HepG2 (cell line): ENCODE results near the gene MAPK7.

Experiments used
- EZH2 ChIP-seq: conservative IDR thresholded peaks from 2 replicates; pipeline ENCODE4 v1.6.1; 2012; ENCODE audit warnings: mild to moderate bottlenecking, low read depth, low read length, moderate library complexity
- JARID2 ChIP-seq: sonication (generic); formaldehyde crosslinking; IDR thresholded peaks from 2 replicates; pipeline ENCODE4 v1.8.1; 2023; ENCODE audit warnings: missing genetic modification reagents, inconsistent platforms; ENCODE audit not compliant: insufficient replicate concordance
- POLR2A ChIP-seq, 2 experiments: IDR thresholded peaks; 2 replicates each; pipeline ENCODE4 v1.6.1; 2011; ENCODE audit warnings: low read depth in 2 of 2, low read length in 2 of 2, mild to moderate bottlenecking in 1 of 2, moderate library complexity in 1 of 2; ENCODE audit not compliant: insufficient read depth in 1 of 2
- RCOR2 ChIP-seq: IDR thresholded peaks from 2 replicates; pipeline ENCODE4 v1.6.1; 2016; ENCODE audit warnings: missing biosample characterization, missing genetic modification reagents
- ZKSCAN1 ChIP-seq: fragments of 150-350 bp; IDR thresholded peaks from 2 replicates; pipeline ENCODE4 v1.6.1; 2014; ENCODE audit warnings: low read length
- ZSCAN29 ChIP-seq: sonication (generic); formaldehyde crosslinking; conservative IDR thresholded peaks from 2 replicates; pipeline ENCODE4 v1.4.0; 2020; ENCODE audit warnings: mild to moderate bottlenecking, missing genetic modification reagents
- TF ChIP-seq, protein P1 (sequence below): sonication (generic); formaldehyde crosslinking; IDR thresholded peaks from 2 replicates; pipeline ENCODE4 v1.5.0; 2020; ENCODE audit warnings: mild to moderate bottlenecking, missing genetic modification reagents, moderate library complexity
- TF ChIP-seq, protein P2 (sequence below): IDR thresholded peaks from 2 replicates; pipeline ENCODE4 v1.6.1; 2016; ENCODE audit warnings: missing compliant biosample characterization, missing genetic modification reagents, borderline replicate concordance
- TF ChIP-seq, protein P3 (sequence below): sonication (generic); formaldehyde crosslinking; IDR thresholded peaks from 2 replicates; pipeline ENCODE4 v1.4.0; 2020; ENCODE audit warnings: low read depth, mild to moderate bottlenecking, missing genetic modification reagents
- TF ChIP-seq, protein P4 (sequence below), 2 experiments: fragments of 450-650 bp in 1 of 2; sonication (generic) in 1 of 2; formaldehyde crosslinking in 1 of 2; IDR thresholded peaks; 2 replicates each; pipeline versions ENCODE4 v1.6.1 to v1.8.0; 2016 to 2022; ENCODE audit warnings: antibody characterized with exemption in 1 of 2, mild to moderate bottlenecking in 1 of 2, missing genetic modification reagents in 1 of 2

DNA sequence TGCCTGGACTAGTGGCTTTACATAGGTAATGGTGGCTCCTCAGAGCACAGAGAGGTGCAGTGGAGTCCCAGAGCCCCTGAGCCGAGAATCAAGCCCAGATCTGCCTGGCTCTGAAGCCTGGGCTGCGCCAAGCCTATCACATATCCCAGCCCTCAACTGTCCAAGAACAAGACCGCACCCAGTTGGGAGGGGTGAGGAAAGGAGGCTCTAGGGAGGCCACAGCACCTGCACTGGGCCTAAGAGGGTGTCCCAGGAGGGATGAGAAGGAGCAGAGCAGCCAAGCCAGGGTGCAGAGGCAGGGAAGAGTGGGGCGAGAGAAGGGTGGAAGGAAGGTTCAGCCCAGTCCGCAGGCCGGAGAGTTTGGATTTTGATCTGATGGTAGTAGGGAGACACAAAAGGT, 31.8 kb downstream of the MAPK7 start:
- no peak for TF ChIP-seq JARID2 (CRISPR knock-in tag)
- TF ChIP-seq, protein P1, sequence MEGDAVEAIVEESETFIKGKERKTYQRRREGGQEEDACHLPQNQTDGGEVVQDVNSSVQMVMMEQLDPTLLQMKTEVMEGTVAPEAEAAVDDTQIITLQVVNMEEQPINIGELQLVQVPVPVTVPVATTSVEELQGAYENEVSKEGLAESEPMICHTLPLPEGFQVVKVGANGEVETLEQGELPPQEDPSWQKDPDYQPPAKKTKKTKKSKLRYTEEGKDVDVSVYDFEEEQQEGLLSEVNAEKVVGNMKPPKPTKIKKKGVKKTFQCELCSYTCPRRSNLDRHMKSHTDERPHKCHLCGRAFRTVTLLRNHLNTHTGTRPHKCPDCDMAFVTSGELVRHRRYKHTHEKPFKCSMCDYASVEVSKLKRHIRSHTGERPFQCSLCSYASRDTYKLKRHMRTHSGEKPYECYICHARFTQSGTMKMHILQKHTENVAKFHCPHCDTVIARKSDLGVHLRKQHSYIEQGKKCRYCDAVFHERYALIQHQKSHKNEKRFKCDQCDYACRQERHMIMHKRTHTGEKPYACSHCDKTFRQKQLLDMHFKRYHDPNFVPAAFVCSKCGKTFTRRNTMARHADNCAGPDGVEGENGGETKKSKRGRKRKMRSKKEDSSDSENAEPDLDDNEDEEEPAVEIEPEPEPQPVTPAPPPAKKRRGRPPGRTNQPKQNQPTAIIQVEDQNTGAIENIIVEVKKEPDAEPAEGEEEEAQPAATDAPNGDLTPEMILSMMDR (CRISPR knock-in tag): no peak
- no peak for TF ChIP-seq POLR2A (IDR thresholded peaks at IDR 0.05; ENCODE audit: insufficient read depth in 1 of 2, low read depth in 2 of 2, low read length in 2 of 2)
- TF ChIP-seq RCOR2: no peak
- TF ChIP-seq, protein P2, sequence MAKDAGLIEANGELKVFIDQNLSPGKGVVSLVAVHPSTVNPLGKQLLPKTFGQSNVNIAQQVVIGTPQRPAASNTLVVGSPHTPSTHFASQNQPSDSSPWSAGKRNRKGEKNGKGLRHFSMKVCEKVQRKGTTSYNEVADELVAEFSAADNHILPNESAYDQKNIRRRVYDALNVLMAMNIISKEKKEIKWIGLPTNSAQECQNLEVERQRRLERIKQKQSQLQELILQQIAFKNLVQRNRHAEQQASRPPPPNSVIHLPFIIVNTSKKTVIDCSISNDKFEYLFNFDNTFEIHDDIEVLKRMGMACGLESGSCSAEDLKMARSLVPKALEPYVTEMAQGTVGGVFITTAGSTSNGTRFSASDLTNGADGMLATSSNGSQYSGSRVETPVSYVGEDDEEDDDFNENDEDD: no peak
- TF ChIP-seq EZH2: no peak
- TF ChIP-seq ZKSCAN1: no peak
- TF ChIP-seq, protein P3, sequence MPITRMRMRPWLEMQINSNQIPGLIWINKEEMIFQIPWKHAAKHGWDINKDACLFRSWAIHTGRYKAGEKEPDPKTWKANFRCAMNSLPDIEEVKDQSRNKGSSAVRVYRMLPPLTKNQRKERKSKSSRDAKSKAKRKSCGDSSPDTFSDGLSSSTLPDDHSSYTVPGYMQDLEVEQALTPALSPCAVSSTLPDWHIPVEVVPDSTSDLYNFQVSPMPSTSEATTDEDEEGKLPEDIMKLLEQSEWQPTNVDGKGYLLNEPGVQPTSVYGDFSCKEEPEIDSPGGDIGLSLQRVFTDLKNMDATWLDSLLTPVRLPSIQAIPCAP (CRISPR knock-in tag): no peak
- TF ChIP-seq, protein P4, sequence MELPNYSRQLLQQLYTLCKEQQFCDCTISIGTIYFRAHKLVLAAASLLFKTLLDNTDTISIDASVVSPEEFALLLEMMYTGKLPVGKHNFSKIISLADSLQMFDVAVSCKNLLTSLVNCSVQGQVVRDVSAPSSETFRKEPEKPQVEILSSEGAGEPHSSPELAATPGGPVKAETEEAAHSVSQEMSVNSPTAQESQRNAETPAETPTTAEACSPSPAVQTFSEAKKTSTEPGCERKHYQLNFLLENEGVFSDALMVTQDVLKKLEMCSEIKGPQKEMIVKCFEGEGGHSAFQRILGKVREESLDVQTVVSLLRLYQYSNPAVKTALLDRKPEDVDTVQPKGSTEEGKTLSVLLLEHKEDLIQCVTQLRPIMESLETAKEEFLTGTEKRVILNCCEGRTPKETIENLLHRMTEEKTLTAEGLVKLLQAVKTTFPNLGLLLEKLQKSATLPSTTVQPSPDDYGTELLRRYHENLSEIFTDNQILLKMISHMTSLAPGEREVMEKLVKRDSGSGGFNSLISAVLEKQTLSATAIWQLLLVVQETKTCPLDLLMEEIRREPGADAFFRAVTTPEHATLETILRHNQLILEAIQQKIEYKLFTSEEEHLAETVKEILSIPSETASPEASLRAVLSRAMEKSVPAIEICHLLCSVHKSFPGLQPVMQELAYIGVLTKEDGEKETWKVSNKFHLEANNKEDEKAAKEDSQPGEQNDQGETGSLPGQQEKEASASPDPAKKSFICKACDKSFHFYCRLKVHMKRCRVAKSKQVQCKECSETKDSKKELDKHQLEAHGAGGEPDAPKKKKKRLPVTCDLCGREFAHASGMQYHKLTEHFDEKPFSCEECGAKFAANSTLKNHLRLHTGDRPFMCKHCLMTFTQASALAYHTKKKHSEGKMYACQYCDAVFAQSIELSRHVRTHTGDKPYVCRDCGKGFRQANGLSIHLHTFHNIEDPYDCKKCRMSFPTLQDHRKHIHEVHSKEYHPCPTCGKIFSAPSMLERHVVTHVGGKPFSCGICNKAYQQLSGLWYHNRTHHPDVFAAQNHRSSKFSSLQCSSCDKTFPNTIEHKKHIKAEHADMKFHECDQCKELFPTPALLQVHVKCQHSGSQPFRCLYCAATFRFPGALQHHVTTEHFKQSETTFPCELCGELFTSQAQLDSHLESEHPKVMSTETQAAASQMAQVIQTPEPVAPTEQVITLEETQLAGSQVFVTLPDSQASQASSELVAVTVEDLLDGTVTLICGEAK (IDR thresholded peaks at IDR 0.05): no peak
- TF ChIP-seq, protein P4 (CRISPR knock-in tag; IDR thresholded peaks at IDR 0.05): no peak
- TF ChIP-seq ZSCAN29: no peak
